Activated CD4-positive, alpha-beta T cell treated with anti-CD3 and anti-CD28 coated beads for 36 hours (primary cell): ENCODE measurements around the gene ATG3. TPM values are rescaled to one million over a fixed set of nuclear protein-coding genes. Genes with fewer than 3 reads are reported as not detected.
"Not testable (repeated sequence)": the region's sequence is repeated elsewhere in the genome, so short reads cannot be mapped to it uniquely, and the experiment has no call there.

Experiments used
- ATAC-seq: fragments of 200-7000 bp; cut with Tn5 transposase; one replicate; pipeline ENCODE4 v1.10.0; 2021; ENCODE audit warnings: mild to moderate bottlenecking, moderate library complexity
- CTCF ChIA-PET: fragments of 350-600 bp; sonication (Branson Sonifier 250); formaldehyde crosslinking; loops from one replicate; lab custom pipeline; 2021; ENCODE audit warnings: antibody characterized with exemption; lab: Charles Lee
- POLR2A ChIA-PET: fragments of 350-600 bp; sonication (Branson Sonifier 250); formaldehyde crosslinking; loops from one replicate; lab custom pipeline; 2021; ENCODE audit warnings: antibody characterized with exemption, inconsistent platforms; lab: Charles Lee
- DNase-seq: peaks from one replicate; pipeline ENCODE4 v3.0.0-alpha.2; 2020
- H3K27ac Mint-ChIP-seq: one replicate; pipeline ENCODE4 v1.8.0; 2021; ENCODE audit warnings: mixed read lengths
- H3K27me3 Mint-ChIP-seq: one replicate; pipeline ENCODE4 v1.8.0; 2021; ENCODE audit warnings: mixed read lengths
- H3K36me3 Mint-ChIP-seq: one replicate; pipeline ENCODE4 v1.8.0; 2021; ENCODE audit warnings: low read depth, mixed read lengths
- H3K4me1 Mint-ChIP-seq: one replicate; pipeline ENCODE4 v1.8.0; 2021; ENCODE audit warnings: mixed read lengths
- H3K4me3 Mint-ChIP-seq: one replicate; pipeline ENCODE4 v1.8.0; 2021; ENCODE audit warnings: mild to moderate bottlenecking, moderate library complexity, mixed read lengths
- H3K9me3 Mint-ChIP-seq: one replicate; pipeline ENCODE4 v1.8.0; 2021; ENCODE audit warnings: low read depth, mixed read lengths
- intact Hi-C, 2 experiments: fragments of 100-400 bp; cut with DNase I in 1 of 2; cut with micrococcal nuclease in 1 of 2; formaldehyde crosslinking; loops; one replicate each; pipeline versions ENCODE4 v1.14.2 to v1.15.1; 2022 to 2024; cut with DNase I, micrococcal nuclease
- total RNA-seq, 2 experiments: library from RNA; stranded (reverse); gene quantifications; one replicate each; pipeline ENCODE4 v1.2.3, GENCODE V29; 2021

ATG3 gene
- total RNA-seq, 2 experiments from 2014 or later: 54.9 to 71.0 TPM

GRCh38 chr3:112587336-112587735 is 25.6 kb upstream of the ATG3 start:
- Mint-ChIP-seq H3K27ac (no peak overlapping the region), H3K27me3 (no peaks in the 10 kb centered on the region), H3K4me3 (no peak overlapping the region), H3K9me3 (peaks cover under 1% of the 10 kb centered on the region), H3K4me1 (peaks cover 6% of the 10 kb centered on the region), H3K36me3 (peaks cover 47% of the 10 kb centered on the region)
- ATAC-seq (no peak), DNase-seq (no peak)
- CTCF ChIA-PET: interaction anchor here (0.7 to 1.6 kb wide), 4 partner anchors 9 to 66 kb away, joined by 3 read pairs; no protein-coding TSS in a partner anchor
- intact Hi-C loops: no loop called here
- POLR2A ChIA-PET: no interaction called here

DNA sequence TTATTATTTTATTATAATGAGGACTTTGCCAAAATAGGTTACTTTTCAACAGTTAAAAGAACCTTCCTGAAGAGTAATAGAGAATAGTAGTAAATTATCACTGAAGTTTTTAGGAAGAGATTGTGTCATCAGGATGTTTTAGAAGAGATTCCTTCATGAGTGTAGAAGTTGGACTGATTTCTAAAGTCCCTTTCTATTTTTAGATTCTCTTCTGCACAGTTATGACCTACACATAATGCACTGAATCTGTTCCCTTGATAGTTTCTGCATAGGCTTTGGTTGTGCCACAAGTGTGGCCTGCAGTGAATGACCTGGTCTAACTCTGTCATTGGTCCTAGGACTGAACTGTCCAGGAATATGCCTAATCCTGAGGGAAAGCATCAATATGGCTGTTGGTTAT is 24.0 kb upstream of the ATG3 start:
- H3K27me3 Mint-ChIP-seq: no peaks in the 10 kb centered on the region
- H3K4me3 Mint-ChIP-seq: no peak overlapping the region
- CTCF ChIA-PET: no interaction called here
- intact Hi-C loops: no loop called here
- DNase-seq: no peak
- H3K9me3 Mint-ChIP-seq: no peaks in the 10 kb centered on the region
- POLR2A ChIA-PET: no interaction called here
- ATAC-seq: no peak
- H3K27ac Mint-ChIP-seq: no peak overlapping the region
- peaks cover 45% of the 10 kb centered on the region for H3K36me3 Mint-ChIP-seq
- peaks cover 9% of the 10 kb centered on the region for H3K4me1 Mint-ChIP-seq

- Mint-ChIP-seq H3K27ac (no peak overlapping the region), H3K27me3 (no peaks in the 10 kb centered on the region)
- intact Hi-C loops: loop anchor here (2.0 to 5.0 kb wide), 4 partner anchors 60 to 396 kb away; no protein-coding TSS in a partner anchor
Observed at GRCh38 chr3:112583105-112583504, 21.3 kb upstream of the ATG3 start.

DNA sequence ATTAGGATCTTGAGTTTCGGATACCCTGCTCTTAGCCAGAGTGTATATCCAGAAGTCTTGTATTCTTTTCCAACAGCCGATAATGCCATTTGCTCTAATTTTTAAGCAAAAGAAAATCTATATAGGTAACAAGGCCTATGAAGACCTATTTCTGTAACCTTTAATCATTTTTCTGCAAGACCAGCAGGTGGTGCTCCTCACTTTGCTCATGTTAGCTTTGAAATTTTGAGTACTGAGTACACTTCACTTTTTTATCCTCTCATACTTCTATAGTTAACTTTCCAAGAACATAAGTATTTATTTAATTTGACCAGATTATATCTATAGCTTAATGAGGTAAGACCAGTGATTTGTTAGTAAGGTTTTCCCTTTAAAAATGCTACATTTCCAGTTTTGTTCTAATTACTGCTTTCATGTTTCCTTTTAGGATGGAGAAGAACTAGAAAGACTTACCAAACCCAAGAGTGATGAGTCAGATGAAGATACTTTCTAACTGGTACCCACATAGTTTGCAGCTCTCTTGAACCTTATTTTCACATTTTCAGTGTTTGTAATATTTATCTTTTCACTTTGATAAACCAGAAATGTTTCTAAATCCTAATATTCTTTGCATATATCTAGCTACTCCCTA is 20.6 kb upstream of the ATG3 start:
- intact Hi-C loops: loop anchor here (2.0 to 5.0 kb wide), 4 partner anchors 60 to 396 kb away; no protein-coding TSS in a partner anchor
- no peak overlapping the region for H3K27ac Mint-ChIP-seq
- H3K4me1 Mint-ChIP-seq: peaks cover 9% of the 10 kb centered on the region
- no peaks in the 10 kb centered on the region for H3K27me3 Mint-ChIP-seq
- peaks cover 20% of the 10 kb centered on the region for H3K36me3 Mint-ChIP-seq
- ATAC-seq: peak; percentile 69
- DNase-seq: peak; percentile 65
- ChIA-PET POLR2A (no interaction called here), CTCF (interaction anchor here (0.6 to 2.8 kb wide), 36 partner anchors 8 to 706 kb away, joined by 3 to 17 read pairs (median 4); partner anchors contain the start of gene SLC9C1)
- no peaks in the 10 kb centered on the region for H3K9me3 Mint-ChIP-seq
- no peak overlapping the region for H3K4me3 Mint-ChIP-seq

More at GRCh38 chr3:112583105-112583504, 21.3 kb upstream of the ATG3 start:
- no peak overlapping the region for H3K4me3 Mint-ChIP-seq
- no peak for ATAC-seq
- H3K36me3 Mint-ChIP-seq: peaks cover 25% of the 10 kb centered on the region
- DNase-seq: no peak
- no peaks in the 10 kb centered on the region for H3K9me3 Mint-ChIP-seq
- POLR2A ChIA-PET: no interaction called here
- CTCF ChIA-PET: interaction anchor here (0.6 to 2.8 kb wide), 22 partner anchors 9 to 706 kb away, joined by 3 to 17 read pairs (median 4); no protein-coding TSS in a partner anchor
- H3K4me1 Mint-ChIP-seq: peaks cover 9% of the 10 kb centered on the region

- ChIA-PET CTCF (interaction anchor here (0.8 kb wide), 1 partner anchor 155 kb away, joined by 3 read pairs; no protein-coding TSS in a partner anchor), POLR2A (no interaction called here)
- Mint-ChIP-seq H3K9me3 (no peaks in the 10 kb centered on the region), H3K27ac (no peak overlapping the region), H3K27me3 (no peaks in the 10 kb centered on the region), H3K4me3 (no peak overlapping the region), H3K36me3 (peaks cover 9% of the 10 kb centered on the region), H3K4me1 (peaks cover 9% of the 10 kb centered on the region)
- DNase-seq: no peak
- no peak for ATAC-seq
- intact Hi-C loops: loop anchor here (5.0 kb wide), 1 partner anchor 233 kb away; no protein-coding TSS in a partner anchor
Observed at GRCh38 chr3:112579697-112580096, 17.9 kb upstream of the ATG3 start.

- intact Hi-C loops: no loop called here
- Mint-ChIP-seq H3K36me3 (peaks cover 5% of the 10 kb centered on the region), H3K4me3 (no peak overlapping the region), H3K4me1 (peaks cover 9% of the 10 kb centered on the region), H3K27me3 (no peaks in the 10 kb centered on the region), H3K9me3 (no peaks in the 10 kb centered on the region), H3K27ac (no peak overlapping the region)
- ChIA-PET CTCF (interaction anchor here (0.8 kb wide), 1 partner anchor 155 kb away, joined by 3 read pairs; no protein-coding TSS in a partner anchor), POLR2A (no interaction called here)
- ATAC-seq (no peak), DNase-seq (no peak)
Observed at GRCh38 chr3:112579232-112579631, 17.5 kb upstream of the ATG3 start.

GRCh38 chr3:112572701-112573100 is 10.9 kb upstream of the ATG3 start:
- Mint-ChIP-seq H3K27ac (no peak overlapping the region), H3K4me1 (peaks cover 5% of the 10 kb centered on the region), H3K4me3 (no peak overlapping the region), H3K36me3 (peaks cover 27% of the 10 kb centered on the region), H3K9me3 (no peaks in the 10 kb centered on the region), H3K27me3 (no peaks in the 10 kb centered on the region)
- ATAC-seq: no peak
- DNase-seq: no peak
- intact Hi-C loops: no loop called here
- ChIA-PET CTCF (interaction anchor here (0.7 kb wide), 1 partner anchor 419 kb away, joined by 3 read pairs; no protein-coding TSS in a partner anchor), POLR2A (interaction anchor here (0.8 kb wide), 1 partner anchor 973 kb away, joined by 3 read pairs; no protein-coding TSS in a partner anchor)

- Mint-ChIP-seq H3K27me3 (no peaks in the 10 kb centered on the region), H3K4me1 (peaks cover 13% of the 10 kb centered on the region), H3K27ac (no peak overlapping the region), H3K4me3 (no peak overlapping the region), H3K9me3 (no peaks in the 10 kb centered on the region), H3K36me3 (peaks cover 31% of the 10 kb centered on the region)
- no peak for DNase-seq
- ATAC-seq: no peak
- CTCF ChIA-PET: interaction anchor here (0.7 to 1.3 kb wide), 5 partner anchors 9 to 1008 kb away, joined by 3 to 9 read pairs (median 3); no protein-coding TSS in a partner anchor
- intact Hi-C loops: no loop called here
- POLR2A ChIA-PET: no interaction called here
Observed at GRCh38 chr3:112569265-112569664, 7.5 kb upstream of the ATG3 start.

GRCh38 chr3:112568642-112569041 is 6.9 kb upstream of the ATG3 start:
- Mint-ChIP-seq H3K9me3 (no peaks in the 10 kb centered on the region), H3K4me3 (no peak overlapping the region), H3K27ac (no peak overlapping the region), H3K4me1 (peaks cover 17% of the 10 kb centered on the region), H3K36me3 (peaks cover 33% of the 10 kb centered on the region), H3K27me3 (no peaks in the 10 kb centered on the region)
- no peak for DNase-seq
- intact Hi-C loops: no loop called here
- POLR2A ChIA-PET: no interaction called here
- CTCF ChIA-PET: interaction anchor here (0.8 to 1.3 kb wide), 4 partner anchors 10 to 1009 kb away, joined by 3 to 9 read pairs (median 4); no protein-coding TSS in a partner anchor
- no peak for ATAC-seq

- no peak overlapping the region for H3K4me3 Mint-ChIP-seq
- H3K9me3 Mint-ChIP-seq: no peaks in the 10 kb centered on the region
- POLR2A ChIA-PET: no interaction called here
- DNase-seq (no peak), ATAC-seq (no peak)
- CTCF ChIA-PET: no interaction called here
- no peak overlapping the region for H3K27ac Mint-ChIP-seq
- intact Hi-C loops: loop anchor here (5.0 kb wide), 4 partner anchors 412 to 1132 kb away; partner anchors contain the start of genes GTPBP8 (in 2 of the 2), CD200R1 (in 1 of the 2) and USF3 (in 1 of the 2)
- H3K36me3 Mint-ChIP-seq: peaks cover 15% of the 10 kb centered on the region
- H3K27me3 Mint-ChIP-seq: no peaks in the 10 kb centered on the region
- peaks cover 30% of the 10 kb centered on the region for H3K4me1 Mint-ChIP-seq
Observed at GRCh38 chr3:112564940-112565305, 3.2 kb upstream of the ATG3 start.

- peaks cover 36% of the 10 kb centered on the region for H3K4me1 Mint-ChIP-seq
- H3K4me3 Mint-ChIP-seq, DNase-seq, POLR2A ChIA-PET, H3K27me3 Mint-ChIP-seq, ATAC-seq, H3K27ac Mint-ChIP-seq, H3K9me3 Mint-ChIP-seq, CTCF ChIA-PET: not testable (repeated sequence)
- intact Hi-C loops: loop anchor here (5.0 kb wide), 4 partner anchors 413 to 1133 kb away; partner anchors contain the start of genes GTPBP8 (in 2 of the 2), CD200R1 (in 1 of the 2) and USF3 (in 1 of the 2)
- peaks cover 13% of the 10 kb centered on the region for H3K36me3 Mint-ChIP-seq
Observed at GRCh38 chr3:112564247-112564939, 2.6 kb upstream of the ATG3 start.
